Stimulated activated CD4-positive, alpha-beta T cell treated with anti-CD3 and anti-CD28 coated beads, TNF-alpha, amount 100 ng/mL, for 4 hours (primary cell): ENCODE data around the gene AK5.

Experiments used
- DNase-seq, 3 experiments: peaks; one replicate each; pipeline ENCODE4 v3.0.0-alpha.2; 2020; ENCODE audit warnings: low read depth in 3 of 3

The AK5 gene

GRCh38 chr1:77543822-77544448, 262.1 kb downstream of the AK5 start:
- DNase-seq = no peak

GRCh38 chr1:77544845-77545244, 263.0 kb downstream of the AK5 start:
- no peak for DNase-seq

GRCh38 chr1:77545970-77546369, 264.2 kb downstream of the AK5 start:
- no peak for DNase-seq

- DNase-seq = no peak
These were observed 265.1 kb downstream of the AK5 start for GRCh38 chr1:77546890-77547289.

- no peak for DNase-seq
These were observed 266.5 kb downstream of the AK5 start for GRCh38 chr1:77548285-77548684.

- DNase-seq = no peak
These were observed 268.3 kb downstream of the AK5 start for GRCh38 chr1:77550135-77550534.

- DNase-seq = no peak
These were observed 270.8 kb downstream of the AK5 start for GRCh38 chr1:77552626-77553025.

GRCh38 chr1:77553568-77554291, 271.9 kb downstream of the AK5 start:
- DNase-seq = no peak

GRCh38 chr1:77556045-77556444, 274.2 kb downstream of the AK5 start:
- DNase-seq = no peak

GRCh38 chr1:77557053-77557452, 275.2 kb downstream of the AK5 start:
- DNase-seq = no peak

GRCh38 chr1:77558591-77559164, 276.9 kb downstream of the AK5 start:
- no peak for DNase-seq

- no peak for DNase-seq
These were observed 278.9 kb downstream of the AK5 start for GRCh38 chr1:77560741-77561140.

- no peak for DNase-seq
These were observed 280.9 kb downstream of the AK5 start for GRCh38 chr1:77562596-77563150.

- DNase-seq = no peak
These were observed 283.5 kb downstream of the AK5 start for GRCh38 chr1:77565321-77565720.

- no peak for DNase-seq
These were observed 289.8 kb downstream of the AK5 start for GRCh38 chr1:77571642-77572041.

- no peak for DNase-seq
These were observed 297.7 kb downstream of the AK5 start for GRCh38 chr1:77579547-77579946.

- no peak for DNase-seq
These were observed 301.1 kb downstream of the AK5 start for GRCh38 chr1:77582905-77583304.

- no peak for DNase-seq
These were observed 301.7 kb downstream of the AK5 start for GRCh38 chr1:77583483-77583882.

GRCh38 chr1:77584884-77585283, 303.1 kb downstream of the AK5 start:
- no peak for DNase-seq

- no peak for DNase-seq
These were observed 303.9 kb downstream of the AK5 start for GRCh38 chr1:77585610-77586314.

GRCh38 chr1:77589231-77589630, 307.4 kb downstream of the AK5 start:
- DNase-seq = no peak

- no peak for DNase-seq
These were observed 308.8 kb downstream of the AK5 start for GRCh38 chr1:77590651-77591050.
